K562 (cell line): ENCODE results near the gene DCT. TPM values are rescaled to one million over a fixed set of nuclear protein-coding genes. Genes with fewer than 3 reads are reported as not detected.

Source experiments
- CC2D1A ChIP-seq: fragments of 450-650 bp; IDR thresholded peaks from 2 replicates; pipeline ENCODE4 v1.6.1; 2017; ENCODE audit warnings: mild to moderate bottlenecking
- CEBPG ChIP-seq, 3 experiments: fragments of 200-800 bp in 1 of 3; sonication (Bioruptor generic) in 1 of 3; sonication (generic) in 1 of 3; formaldehyde crosslinking in 1 of 3; IDR thresholded peaks in 2 of 3; conservative IDR thresholded peaks in 1 of 3; 2 replicates each; pipeline versions ENCODE4 v1.6.1 to v1.8.0; 2016 to 2022; ENCODE audit warnings: missing compliant biosample characterization in 2 of 3, missing genetic modification characterization in 2 of 3, mild to moderate bottlenecking in 1 of 3, missing genetic modification reagents in 1 of 3
- DPF2 ChIP-seq: fragments of 450-650 bp; IDR thresholded peaks from 2 replicates; pipeline ENCODE4 v1.6.1; 2016
- EHMT2 ChIP-seq: fragments of 450-650 bp; IDR thresholded peaks from 2 replicates; pipeline ENCODE4 v1.6.1; 2018; ENCODE audit warnings: antibody characterized with exemption
- FOSL1 ChIP-seq: fragments of 200-800 bp; sonication (Bioruptor generic); conservative IDR thresholded peaks from 2 replicates; pipeline ENCODE4 v1.6.1; 2016; ENCODE audit warnings: missing genetic modification characterization, missing compliant biosample characterization
- FOXK2 ChIP-seq, 2 experiments: fragments of 450-650 bp; IDR thresholded peaks in 1 of 2; conservative IDR thresholded peaks in 1 of 2; 2 replicates each; pipeline ENCODE4 v1.6.1; 2016; ENCODE audit warnings: low read depth in 2 of 2, mild to moderate bottlenecking in 1 of 2
- L3MBTL2 ChIP-seq: fragments of 450-650 bp; IDR thresholded peaks from 2 replicates; pipeline ENCODE4 v1.6.1; 2016; ENCODE audit warnings: mild to moderate bottlenecking, moderate library complexity
- NCOA6 ChIP-seq: fragments of 450-650 bp; IDR thresholded peaks from 2 replicates; pipeline ENCODE4 v1.6.1; 2017; ENCODE audit warnings: mild to moderate bottlenecking
- NEUROD1 ChIP-seq: fragments of 150-350 bp; IDR thresholded peaks from 2 replicates; pipeline ENCODE4 v1.6.1; 2014; ENCODE audit warnings: borderline replicate concordance, low read length, low read depth; ENCODE audit not compliant: partially characterized antibody
- NFIC ChIP-seq: fragments of 450-650 bp; IDR thresholded peaks from 2 replicates; pipeline ENCODE4 v1.6.1; 2017; ENCODE audit warnings: mild to moderate bottlenecking, inconsistent platforms
- NONO ChIP-seq, 2 experiments: fragments of 200-400 bp in 1 of 2; fragments of 450-650 bp in 1 of 2; formaldehyde crosslinking in 1 of 2; IDR thresholded peaks; 2 replicates each; pipeline ENCODE4 v1.6.1; 2017; ENCODE audit warnings: low read depth in 2 of 2, mild to moderate bottlenecking in 2 of 2, moderate library complexity in 2 of 2, low read length in 1 of 2
- NR2C2 ChIP-seq, 2 experiments: fragments of 200-800 bp in 1 of 2; sonication (Bioruptor generic) in 1 of 2; sonication (generic) in 1 of 2; formaldehyde crosslinking in 1 of 2; IDR thresholded peaks; 2 replicates each; pipeline versions ENCODE4 v1.6.1 to v1.8.0; 2016 to 2022; ENCODE audit warnings: mild to moderate bottlenecking in 1 of 2, missing compliant biosample characterization in 1 of 2, missing genetic modification characterization in 1 of 2, missing genetic modification reagents in 1 of 2
- NR2F6 ChIP-seq: fragments of 450-650 bp; formaldehyde crosslinking; IDR thresholded peaks from 2 replicates; pipeline ENCODE4 v1.4.0; 2020; ENCODE audit warnings: mild to moderate bottlenecking
- PRDM10 ChIP-seq: fragments of 450-650 bp; IDR thresholded peaks from 2 replicates; pipeline ENCODE4 v1.6.1; 2018; ENCODE audit not compliant: partially characterized antibody
- RAD21 ChIP-seq, 2 experiments: fragments of 250-450 bp in 1 of 2; fragments of 450-650 bp in 1 of 2; sonication (Bioruptor Pico) in 1 of 2; formaldehyde crosslinking in 1 of 2; IDR thresholded peaks in 1 of 2; conservative IDR thresholded peaks in 1 of 2; 2 replicates each; pipeline versions ENCODE4 v1.4.0 to v1.8.0; 2020 to 2022; ENCODE audit warnings: mild to moderate bottlenecking in 2 of 2, moderate library complexity in 1 of 2
- SAFB ChIP-seq: fragments of 200-400 bp; formaldehyde crosslinking; IDR thresholded peaks from 2 replicates; pipeline ENCODE4 v1.6.1; 2017; ENCODE audit warnings: low read depth, low read length, borderline replicate concordance
- SMARCA4 ChIP-seq: fragments of 450-650 bp; IDR thresholded peaks from 2 replicates; pipeline ENCODE4 v1.6.1; 2016
- TAF15 ChIP-seq: fragments of 200-400 bp; formaldehyde crosslinking; IDR thresholded peaks from 2 replicates; pipeline ENCODE4 v1.6.1; 2017; ENCODE audit warnings: mild to moderate bottlenecking, low read depth, low read length, moderate library complexity
- TCF3 ChIP-seq: sonication (generic); formaldehyde crosslinking; IDR thresholded peaks from 2 replicates; pipeline ENCODE4 v1.4.0; 2020; ENCODE audit warnings: mild to moderate bottlenecking, missing genetic modification reagents
- TRIM24 ChIP-seq, 2 experiments: fragments of 450-650 bp; IDR thresholded peaks; 2 replicates each; pipeline ENCODE4 v1.6.1; 2016
- ZNF785 ChIP-seq: fragments of 250-450 bp; sonication (Bioruptor Pico); IDR thresholded peaks from 2 replicates; pipeline ENCODE4 v1.4.0; 2020; ENCODE audit warnings: mild to moderate bottlenecking
- polyA plus RNA-seq, 8 experiments: library from polyadenylated mRNA; depleted of rRNA in 4 of 8; stranded (reverse) in 5 of 8; unstranded in 3 of 8; fragments of >200 nt; fragmentation: Nextera tagmentation in 2 of 8; fragmentation: Illumina TruSeq in 1 of 8; extraction: Ambion mirVana in 2 of 8; extraction: Trizol in 1 of 8; gene quantifications; 2 replicates each; pipeline versions ENCODE4 v1.2.1 to v1.2.3, GENCODE V29; 2011 to 2014; ENCODE audit warnings: inconsistent platforms in 1 of 8, missing spikeins in 1 of 8
- total RNA-seq, 7 experiments: library from RNA; depleted of rRNA in 6 of 7; stranded (reverse); fragments of >200 nt in 6 of 7; fragmentation: Illumina TruSeq in 2 of 7; extraction: Trizol in 2 of 7; gene quantifications; 2 replicates each; pipeline versions ENCODE4 v1.2.1 to v1.2.3, GENCODE V29; 2011 to 2021; ENCODE audit warnings: low replicate concordance in 1 of 7
- TF ChIP-seq, protein P1 (sequence below): fragments of 200-400 bp; formaldehyde crosslinking; IDR thresholded peaks from 2 replicates; pipeline ENCODE4 v1.6.1; 2017; ENCODE audit warnings: mild to moderate bottlenecking, low read depth, low read length, moderate library complexity

The DCT gene
- total and polyA plus RNA-seq, 9 of the 15 experiments (the other 6 are each of a cell fraction or from before 2014, with no cell fraction given) = 0.11 to 0.83 (median 0.57) TPM

DNA sequence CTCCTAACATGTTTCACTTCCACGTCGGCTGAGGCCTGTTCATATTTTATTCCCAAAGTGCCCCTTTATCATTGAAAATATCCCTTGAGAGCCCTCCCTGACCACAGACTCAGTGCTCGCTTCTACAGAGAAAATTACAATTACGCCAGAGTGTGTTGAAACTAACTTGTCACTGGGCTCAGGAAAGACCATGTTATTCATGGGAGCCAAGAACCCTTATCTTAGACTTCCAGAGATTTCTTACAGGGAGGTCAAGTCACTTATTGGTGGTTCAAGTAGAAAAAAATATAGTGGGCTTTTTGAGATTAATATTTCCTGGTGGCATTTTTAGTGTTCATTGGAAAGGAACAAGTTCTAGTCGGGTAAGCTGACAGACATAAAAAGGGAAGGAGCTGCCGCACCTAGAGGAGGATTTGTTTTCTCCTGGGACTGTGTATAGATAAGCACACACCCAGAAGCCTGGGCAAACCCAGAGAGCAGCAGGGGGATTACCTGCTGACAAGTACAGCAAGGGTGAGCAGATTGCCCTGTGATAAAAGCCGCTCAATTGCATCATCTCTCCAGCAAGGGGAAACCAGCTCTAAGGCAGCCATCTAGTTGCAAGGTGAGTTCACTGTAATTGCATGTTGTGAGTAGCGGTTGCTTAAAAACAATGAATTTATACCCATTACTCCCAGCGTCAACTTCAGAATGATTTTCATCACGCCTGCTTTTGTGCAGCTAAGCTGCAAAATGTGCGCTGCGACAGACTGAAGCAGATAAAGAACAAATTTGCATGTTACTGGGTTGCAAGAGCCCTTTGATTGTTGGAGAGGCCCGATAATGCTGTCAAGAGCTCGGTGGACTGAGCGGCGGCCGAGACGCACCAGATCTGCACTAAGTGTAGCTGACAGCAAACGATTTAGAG lies 46.2 kb downstream of the DCT start (continued):
- peak; percentile 54; the same call in 1 of the 2 replicates for TF ChIP-seq SMARCA4
- no peak for TF ChIP-seq CC2D1A
- TF ChIP-seq NCOA6 = no peak
- TF ChIP-seq NR2C2 (CRISPR knock-in tag; IDR thresholded peaks at IDR 0.05) = no peak
- TF ChIP-seq NR2C2 (tag; IDR thresholded peaks at IDR 0.05) = 0 out of 2 replicates have a peak, but pooled peaks have one; percentile 25
- 0 out of 4 replicates have a peak, but pooled peaks of 1 of the 2 experiments have one; percentile 15 for TF ChIP-seq TRIM24 (IDR thresholded peaks at IDR 0.05)
- no peak for TF ChIP-seq SAFB
- TF ChIP-seq, protein P1, sequence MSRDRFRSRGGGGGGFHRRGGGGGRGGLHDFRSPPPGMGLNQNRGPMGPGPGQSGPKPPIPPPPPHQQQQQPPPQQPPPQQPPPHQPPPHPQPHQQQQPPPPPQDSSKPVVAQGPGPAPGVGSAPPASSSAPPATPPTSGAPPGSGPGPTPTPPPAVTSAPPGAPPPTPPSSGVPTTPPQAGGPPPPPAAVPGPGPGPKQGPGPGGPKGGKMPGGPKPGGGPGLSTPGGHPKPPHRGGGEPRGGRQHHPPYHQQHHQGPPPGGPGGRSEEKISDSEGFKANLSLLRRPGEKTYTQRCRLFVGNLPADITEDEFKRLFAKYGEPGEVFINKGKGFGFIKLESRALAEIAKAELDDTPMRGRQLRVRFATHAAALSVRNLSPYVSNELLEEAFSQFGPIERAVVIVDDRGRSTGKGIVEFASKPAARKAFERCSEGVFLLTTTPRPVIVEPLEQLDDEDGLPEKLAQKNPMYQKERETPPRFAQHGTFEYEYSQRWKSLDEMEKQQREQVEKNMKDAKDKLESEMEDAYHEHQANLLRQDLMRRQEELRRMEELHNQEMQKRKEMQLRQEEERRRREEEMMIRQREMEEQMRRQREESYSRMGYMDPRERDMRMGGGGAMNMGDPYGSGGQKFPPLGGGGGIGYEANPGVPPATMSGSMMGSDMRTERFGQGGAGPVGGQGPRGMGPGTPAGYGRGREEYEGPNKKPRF = no peak
- TF ChIP-seq FOSL1 = peak; percentile 29; the same call in 1 of the 2 replicates
- no peak for TF ChIP-seq NEUROD1
- peak; percentile 58; the same call in 1 of the 2 replicates for TF ChIP-seq DPF2
- no peak for TF ChIP-seq NFIC
- peak; percentile 33; the same call in 1 of the 2 replicates for TF ChIP-seq TCF3
- no peak for TF ChIP-seq NONO (IDR thresholded peaks at IDR 0.05; ENCODE audit: low read depth in 2 of 2, low read length in 1 of 2)
- TF ChIP-seq L3MBTL2 = peak; percentile 31; the same call in 1 of the 2 replicates
- TF ChIP-seq EHMT2 = no peak
- TF ChIP-seq NR2F6 (CRISPR knock-in tag) = no peak
- no peak for TF ChIP-seq FOXK2 (conservative IDR thresholded peaks at IDR 0.05 in 1 of 2, IDR thresholded peaks at IDR 0.05 in 1 of 2; ENCODE audit: low read depth in 2 of 2)
- TF ChIP-seq CEBPG (CRISPR knock-in tag; IDR thresholded peaks at IDR 0.05) = peak; percentile 79
- peak; percentile 89 to 91 for TF ChIP-seq CEBPG (tag; conservative IDR thresholded peaks at IDR 0.05 in 1 of 2, IDR thresholded peaks at IDR 0.05 in 1 of 2)
- TF ChIP-seq ZNF785 = no peak
- no peak for TF ChIP-seq TAF15
- peak; percentile 26 for TF ChIP-seq PRDM10
- peak in 1 of 2 experiments; percentile 28; a peak in 1 of 4 replicates for TF ChIP-seq RAD21 (CRISPR knock-in tag; conservative IDR thresholded peaks at IDR 0.05 in 1 of 2, IDR thresholded peaks at IDR 0.05 in 1 of 2)
